Measurements from ENCODE around the gene FDXR. TPM values are rescaled to one million over a fixed set of nuclear protein-coding genes. Genes with fewer than 3 reads are reported as not detected.
A peak's percentile ranks its signal among the peaks of the same experiment; 100 is the strongest.
"Not testable (repeated sequence)": the region's sequence is repeated elsewhere in the genome, so short reads cannot be mapped to it uniquely, and the experiment has no call there.

FDXR gene
- 10.2 TPM for polyA plus RNA-seq (2013, experiment 1 of 2; ENCODE audit: insufficient read length)
- 11.3 TPM for polyA plus RNA-seq (2013, experiment 2 of 2; ENCODE audit: insufficient read length)

- no peak for DNase-seq
Measured at GRCh38 chr17:74872313-74873036, at the start of gene FDXR. Gene FDXR (minus strand): TSS chr17:74872994. CDS start chr17:74872944, 50 bp downstream.

- DNase-seq = no peak
Measured at GRCh38 chr17:74922172-74922571, 49.4 kb upstream of the FDXR start.

- no peak for DNase-seq
Measured at GRCh38 chr17:74921769-74922168, 49.0 kb upstream of the FDXR start.

GRCh38 chr17:74921026-74921681 is 48.4 kb upstream of the FDXR start:
- DNase-seq = no peak

- DNase-seq = no peak
Measured at GRCh38 chr17:74920642-74921025, 47.8 kb upstream of the FDXR start.

- DNase-seq = no peak
Measured at GRCh38 chr17:74920306-74920620, 47.5 kb upstream of the FDXR start.

- peak; percentile 17 for DNase-seq
Measured at GRCh38 chr17:74919440-74920305, 46.9 kb upstream of the FDXR start.

- no peak for DNase-seq
Measured at GRCh38 chr17:74918906-74919305, 46.1 kb upstream of the FDXR start.

GRCh38 chr17:74917430-74917829 is 44.6 kb upstream of the FDXR start:
- DNase-seq = no peak

- no peak for DNase-seq
Measured at GRCh38 chr17:74916851-74917199, 44.0 kb upstream of the FDXR start.

- DNase-seq = no peak
Measured at GRCh38 chr17:74916136-74916850, 43.5 kb upstream of the FDXR start.

- not testable (repeated sequence) for DNase-seq
Measured at GRCh38 chr17:74911423-74911822, 38.6 kb upstream of the FDXR start.

- DNase-seq = not testable (repeated sequence)
Measured at GRCh38 chr17:74909097-74909496, 36.3 kb upstream of the FDXR start.

- no peak for DNase-seq
Measured at GRCh38 chr17:74907012-74907411, 34.2 kb upstream of the FDXR start.

GRCh38 chr17:74906214-74906793 is 33.5 kb upstream of the FDXR start:
- DNase-seq = not testable (repeated sequence)

- DNase-seq = no peak
Measured at GRCh38 chr17:74904687-74905409, 32.1 kb upstream of the FDXR start.

GRCh38 chr17:74903671-74904070 is 30.9 kb upstream of the FDXR start:
- DNase-seq = no peak

GRCh38 chr17:74903034-74903433 is 30.2 kb upstream of the FDXR start:
- no peak for DNase-seq

GRCh38 chr17:74901353-74902135 is 28.8 kb upstream of the FDXR start:
- DNase-seq = no peak

- no peak for DNase-seq
Measured at GRCh38 chr17:74900208-74900607, 27.4 kb upstream of the FDXR start.
